ENCODE data around the gene OR9I1. TPM values are rescaled to one million over a fixed set of nuclear protein-coding genes. Genes with fewer than 3 reads are reported as not detected.

OR9I1 gene, protein sequence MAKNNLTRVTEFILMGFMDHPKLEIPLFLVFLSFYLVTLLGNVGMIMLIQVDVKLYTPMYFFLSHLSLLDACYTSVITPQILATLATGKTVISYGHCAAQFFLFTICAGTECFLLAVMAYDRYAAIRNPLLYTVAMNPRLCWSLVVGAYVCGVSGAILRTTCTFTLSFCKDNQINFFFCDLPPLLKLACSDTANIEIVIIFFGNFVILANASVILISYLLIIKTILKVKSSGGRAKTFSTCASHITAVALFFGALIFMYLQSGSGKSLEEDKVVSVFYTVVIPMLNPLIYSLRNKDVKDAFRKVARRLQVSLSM
- not detected for total RNA-seq
- long read RNA-seq = 0 reads

- WGBS (ENCODE audit: insufficient coverage, low coverage, low lambda C conversion rate, missing lambda C conversion rate) = 42% methylated on average over 4 of the region's 4 CpGs
- TF ChIP-seq, protein P1, sequence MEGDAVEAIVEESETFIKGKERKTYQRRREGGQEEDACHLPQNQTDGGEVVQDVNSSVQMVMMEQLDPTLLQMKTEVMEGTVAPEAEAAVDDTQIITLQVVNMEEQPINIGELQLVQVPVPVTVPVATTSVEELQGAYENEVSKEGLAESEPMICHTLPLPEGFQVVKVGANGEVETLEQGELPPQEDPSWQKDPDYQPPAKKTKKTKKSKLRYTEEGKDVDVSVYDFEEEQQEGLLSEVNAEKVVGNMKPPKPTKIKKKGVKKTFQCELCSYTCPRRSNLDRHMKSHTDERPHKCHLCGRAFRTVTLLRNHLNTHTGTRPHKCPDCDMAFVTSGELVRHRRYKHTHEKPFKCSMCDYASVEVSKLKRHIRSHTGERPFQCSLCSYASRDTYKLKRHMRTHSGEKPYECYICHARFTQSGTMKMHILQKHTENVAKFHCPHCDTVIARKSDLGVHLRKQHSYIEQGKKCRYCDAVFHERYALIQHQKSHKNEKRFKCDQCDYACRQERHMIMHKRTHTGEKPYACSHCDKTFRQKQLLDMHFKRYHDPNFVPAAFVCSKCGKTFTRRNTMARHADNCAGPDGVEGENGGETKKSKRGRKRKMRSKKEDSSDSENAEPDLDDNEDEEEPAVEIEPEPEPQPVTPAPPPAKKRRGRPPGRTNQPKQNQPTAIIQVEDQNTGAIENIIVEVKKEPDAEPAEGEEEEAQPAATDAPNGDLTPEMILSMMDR (IDR thresholded peaks at IDR 0.05) = no peak
- TF ChIP-seq POLR2A (IDR thresholded peaks at IDR 0.05) = no peak
- ATAC-seq = no peak
- DNase-seq = no peak
- Histone ChIP-seq H3K9me3 (no peaks in the 10 kb centered on the region), H3K36me3 (no peaks in the 10 kb centered on the region), H3K4me3 (no peak within 1 kb of the TSS), H3K27ac (no peak within 1 kb of the TSS), H3K4me1 (no peaks in the 10 kb centered on the region), H3K27me3 (no peaks in the 10 kb centered on the region)
- intact Hi-C loops (cut with DNase I) = no loop called here
Measured at GRCh38 chr11:58125469-58125868, at the start of gene OR9I1. OR9I1 (minus strand) TSS chr11:58125530; CDS start chr11:58119444, 6,086 bp downstream.

GRCh38 chr11:58165504-58166106, 40.3 kb upstream of the OR9I1 start:
- Histone ChIP-seq H3K9me3 (no peaks in the 10 kb centered on the region), H3K27me3 (no peaks in the 10 kb centered on the region), H3K36me3 (no peaks in the 10 kb centered on the region), H3K27ac (no peak overlapping the region), H3K4me1 (no peaks in the 10 kb centered on the region), H3K4me3 (no peak overlapping the region)
- WGBS (ENCODE audit: insufficient coverage, low coverage, low lambda C conversion rate, missing lambda C conversion rate) = 44% methylated on average over 7 of the region's 7 CpGs
- ATAC-seq (no peak), DNase-seq (no peak)
- TF ChIP-seq, protein P1 (IDR thresholded peaks at IDR 0.05) = no peak
- no peak for TF ChIP-seq POLR2A (IDR thresholded peaks at IDR 0.05)
- intact Hi-C loops (cut with DNase I) = no loop called here

- ATAC-seq (no peak), DNase-seq (no peak)
- intact Hi-C loops (cut with DNase I) = no loop called here
- Histone ChIP-seq H3K27me3 (no peaks in the 10 kb centered on the region), H3K36me3 (no peaks in the 10 kb centered on the region), H3K27ac (no peak overlapping the region), H3K9me3 (no peaks in the 10 kb centered on the region), H3K4me3 (no peak overlapping the region), H3K4me1 (no peaks in the 10 kb centered on the region)
- WGBS (ENCODE audit: insufficient coverage, low coverage, low lambda C conversion rate, missing lambda C conversion rate) = 38% methylated on average over 1 of the region's 1 CpG
- no peak for TF ChIP-seq POLR2A (IDR thresholded peaks at IDR 0.05)
- TF ChIP-seq, protein P1 (IDR thresholded peaks at IDR 0.05) = no peak
Measured at GRCh38 chr11:58164990-58165389, 39.7 kb upstream of the OR9I1 start.

DNA sequence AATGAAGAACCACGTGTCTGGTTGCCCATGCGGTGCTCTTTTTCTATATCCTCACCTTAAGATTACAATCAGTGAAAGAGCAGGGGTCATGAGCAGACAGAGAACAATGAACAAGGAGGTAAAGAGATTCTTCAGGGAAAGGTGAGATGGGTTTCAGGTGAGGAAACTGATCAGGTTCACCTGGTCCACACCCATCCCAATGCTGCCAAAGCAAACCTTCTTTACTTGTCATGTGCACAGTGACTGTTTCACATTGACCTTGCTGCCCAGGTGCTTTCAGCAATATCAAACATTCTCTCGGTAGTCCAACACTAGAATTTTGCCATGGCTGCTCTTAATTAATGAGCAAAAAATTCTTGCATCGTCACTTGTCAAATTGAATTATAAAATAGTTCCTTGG, 39.1 kb upstream of the OR9I1 start:
- ATAC-seq (no peak), DNase-seq (no peak)
- Histone ChIP-seq H3K4me1 (no peaks in the 10 kb centered on the region), H3K9me3 (no peaks in the 10 kb centered on the region), H3K27ac (no peak overlapping the region), H3K27me3 (no peaks in the 10 kb centered on the region), H3K36me3 (no peaks in the 10 kb centered on the region), H3K4me3 (no peak overlapping the region)
- no peak for TF ChIP-seq POLR2A (IDR thresholded peaks at IDR 0.05)
- TF ChIP-seq, protein P1 (IDR thresholded peaks at IDR 0.05) = no peak
- intact Hi-C loops (cut with DNase I) = no loop called here
- WGBS (ENCODE audit: insufficient coverage, low coverage, low lambda C conversion rate, missing lambda C conversion rate) = 38% methylated on average over 3 of the region's 4 CpGs

Data from right lobe of liver (tissue), 6 donors.